Sigmoid colon (tissue), 7 donors: ENCODE measurements around the gene SLC49A4. TPM values are rescaled to one million over a fixed set of nuclear protein-coding genes. Genes with fewer than 3 reads are reported as not detected.

Experiments used
- DNase-seq: peaks from one replicate; pipeline ENCODE4 v3.0.0-alpha.2; 2019
- H3K27ac ChIP-seq, 4 donors: fragments of 200-600 bp; sonication (generic); one replicate each; pipeline ENCODE4 v1.5.1; 2016 to 2019; ENCODE audit warnings: mild to moderate bottlenecking in 1 of 4
- H3K27me3 ChIP-seq, 3 donors: fragments of 200-600 bp; sonication (generic); one replicate each; pipeline ENCODE4 v1.5.1; 2019; ENCODE audit warnings: mild to moderate bottlenecking in 1 of 3
- H3K36me3 ChIP-seq, 4 donors: fragments of 200-600 bp; sonication (generic); one replicate each; pipeline ENCODE4 v1.5.1; 2016 to 2019
- H3K4me1 ChIP-seq, 4 donors: fragments of 200-600 bp; sonication (generic); one replicate each; pipeline ENCODE4 v1.5.1; 2017 to 2019
- H3K4me3 ChIP-seq, 4 donors: fragments of 200-600 bp; sonication (generic); one replicate each; pipeline ENCODE4 v1.5.1; 2017 to 2019; ENCODE audit warnings: mild to moderate bottlenecking in 2 of 4, moderate library complexity in 1 of 4
- H3K9me3 ChIP-seq, 4 donors: fragments of 200-600 bp in 3 of 4; sonication (generic) in 3 of 4; one replicate each; pipeline versions ENCODE4 v1.5.1 to v1.6.1; 2013 to 2019
- CTCF ChIP-seq, 4 experiments: fragments of 450-650 bp in 3 of 4; fragments of 200-600 bp in 1 of 4; IDR thresholded peaks; one replicate each; pipeline ENCODE4 v1.5.1; 2016 to 2019; ENCODE audit warnings: antibody characterized with exemption in 4 of 4, mild to moderate bottlenecking in 3 of 4, moderate library complexity in 2 of 4
- EP300 ChIP-seq, 4 donors: sonication (generic); formaldehyde crosslinking; IDR thresholded peaks; one replicate each; pipeline ENCODE4 v1.6.1; 2017; ENCODE audit warnings: antibody characterized with exemption in 4 of 4
- POLR2A ChIP-seq, 2 donors: fragments of 450-650 bp; IDR thresholded peaks; one replicate each; pipeline ENCODE4 v1.6.1; 2016; ENCODE audit warnings: antibody characterized with exemption in 2 of 2, mild to moderate bottlenecking in 2 of 2, moderate library complexity in 2 of 2
- POLR2AphosphoS5 ChIP-seq, 4 donors: sonication (generic); formaldehyde crosslinking; IDR thresholded peaks; one replicate each; pipeline ENCODE4 v1.6.1; 2017; ENCODE audit warnings: antibody characterized with exemption in 4 of 4
- WGBS, 2 donors: extraction: QIAGEN DNeasy Blood & Tissue Kit; methylation state at CpG; one replicate each; pipeline ENCODE4 v1.1.7; 2013; 5-methylcytosine and 5-hydroxymethylcytosine counted together
- intact Hi-C: fragments of 100-400 bp; cut with DNase I; formaldehyde crosslinking; loops from one replicate; pipeline ENCODE4 v1.15.1; 2023
- polyA plus RNA-seq, 3 donors: library from polyadenylated mRNA; stranded (reverse); fragments of 200-250 nt; gene quantifications; one replicate each; pipeline ENCODE4 v1.2.3, GENCODE V29; 2013
- total RNA-seq, 4 donors: library from RNA; depleted of rRNA; stranded (reverse); fragments of >200 nt; gene quantifications; one replicate each; pipeline ENCODE4 v1.1.0, GENCODE V29; 2016
- donor health status: healthy with polysubstance abuse.
- donor health status: Bipolar disorder and iron deficiency.
- donor health status: healthy.

SLC49A4 gene
- total and polyA plus RNA-seq, 7 donors, result 3.0 to 20.6 (median 15.0) TPM

- no peak for DNase-seq
- Histone ChIP-seq H3K4me3 (no peak overlapping the region), H3K36me3 (peaks cover 0 to 43% (median 15%) of the 10 kb centered on the region in 4 donors), H3K9me3 (no peaks in the 10 kb centered on the region), H3K27me3 (no peaks in the 10 kb centered on the region), H3K4me1 (peaks cover 0 to 1% (median 0%) of the 10 kb centered on the region in 4 donors), H3K27ac (no peak overlapping the region)
- TF ChIP-seq CTCF (IDR thresholded peaks at IDR 0.05) (no peak), POLR2AphosphoS5 (IDR thresholded peaks at IDR 0.05) (no peak), EP300 (IDR thresholded peaks at IDR 0.05) (no peak), POLR2A (IDR thresholded peaks at IDR 0.05) (no peak)
- 96 to 97% methylated on average over 2 of the region's 2 CpGs for WGBS, 2 donors
- intact Hi-C loops, result no loop called here
These were observed 39.4 kb upstream of the SLC49A4 start for GRCh38 chr3:122755491-122755890.

GRCh38 chr3:122758877-122759560 is 35.9 kb upstream of the SLC49A4 start:
- DNase-seq, result no peak
- intact Hi-C loops, result no loop called here
- H3K27me3 ChIP-seq, result no peaks in the 10 kb centered on the region
- peaks cover 0 to 9% (median 0%) of the 10 kb centered on the region in 4 donors for H3K4me1 ChIP-seq
- no peak overlapping the region for H3K4me3 ChIP-seq
- WGBS, 2 donors, result 82 to 85% methylated on average over 3 of the region's 3 CpGs
- no peaks in the 10 kb centered on the region for H3K9me3 ChIP-seq
- TF ChIP-seq POLR2AphosphoS5 (IDR thresholded peaks at IDR 0.05) (no peak), POLR2A (IDR thresholded peaks at IDR 0.05) (no peak), EP300 (IDR thresholded peaks at IDR 0.05) (no peak), CTCF (IDR thresholded peaks at IDR 0.05) (no peak)
- H3K36me3 ChIP-seq, result peaks cover 0 to 13% (median 8%) of the 10 kb centered on the region in 4 donors
- H3K27ac ChIP-seq, result no peak overlapping the region

GRCh38 chr3:122760453-122761271 is 34.2 kb upstream of the SLC49A4 start:
- whole genome bisulfite sequencing, 2 donors, result 88 to 93% methylated on average over 3 of the region's 3 CpGs
- Histone ChIP-seq H3K9me3 (no peaks in the 10 kb centered on the region), H3K27ac (no peak overlapping the region), H3K27me3 (no peaks in the 10 kb centered on the region), H3K36me3 (no peaks in the 10 kb centered on the region), H3K4me3 (no peak overlapping the region), H3K4me1 (peaks cover 0 to 9% (median 0%) of the 10 kb centered on the region in 4 donors)
- no peak for DNase-seq
- intact Hi-C loops, result no loop called here
- TF ChIP-seq EP300 (IDR thresholded peaks at IDR 0.05) (no peak), POLR2AphosphoS5 (IDR thresholded peaks at IDR 0.05) (no peak), POLR2A (IDR thresholded peaks at IDR 0.05) (no peak), CTCF (IDR thresholded peaks at IDR 0.05) (no peak)

- H3K4me3 ChIP-seq, result no peak overlapping the region
- no peaks in the 10 kb centered on the region for H3K27me3 ChIP-seq
- no peak for DNase-seq
- TF ChIP-seq POLR2A (IDR thresholded peaks at IDR 0.05), result no peak
- TF ChIP-seq EP300 (IDR thresholded peaks at IDR 0.05), result no peak
- TF ChIP-seq CTCF (IDR thresholded peaks at IDR 0.05), result no peak
- TF ChIP-seq POLR2AphosphoS5 (IDR thresholded peaks at IDR 0.05), result no peak
- H3K36me3 ChIP-seq, result peaks cover 0 to 9% (median 0%) of the 10 kb centered on the region in 4 donors
- no peak overlapping the region for H3K27ac ChIP-seq
- 96 to 97% methylated on average over 3 of the region's 3 CpGs for WGBS, 2 donors
- intact Hi-C loops, result no loop called here
- H3K9me3 ChIP-seq, result no peaks in the 10 kb centered on the region
- no peaks in the 10 kb centered on the region for H3K4me1 ChIP-seq
These were observed 28.4 kb upstream of the SLC49A4 start for GRCh38 chr3:122766430-122766829.
